ENCODE results near the gene TRMO.
A peak's percentile ranks its signal among the peaks of the same experiment; 100 is the strongest.

The TRMO gene

DNA sequence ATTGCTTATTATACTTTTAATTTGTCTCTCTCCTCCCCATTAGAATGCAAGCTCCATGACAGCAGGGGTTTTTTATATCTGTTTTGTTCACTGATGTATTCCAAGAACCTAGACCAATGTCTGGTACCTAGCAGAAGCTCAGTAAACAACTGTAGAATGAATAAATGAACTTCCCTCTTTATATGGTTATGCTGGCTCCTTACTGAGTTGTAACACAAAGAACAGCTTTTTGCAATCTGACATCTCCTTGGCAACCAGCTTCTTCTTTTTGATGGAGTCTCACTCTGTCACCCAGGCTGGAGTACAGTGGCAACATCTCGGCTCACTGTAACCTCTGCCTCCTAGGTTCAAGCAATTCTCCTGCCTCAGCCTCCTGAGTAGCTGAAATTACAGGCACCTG, 13.6 kb downstream of the TRMO start:
- peak overlapping the region in 6 of 11 experiments; percentile 43 to 89 (median 78); a peak in 9 of 22 replicates for H3K4me2 ChIP-seq
- H3K4me1 ChIP-seq: peaks cover 34 to 55% (median 49%) of the 10 kb centered on the region in 10 experiments
- H3K9me3 ChIP-seq (replicated peaks in 1 of 11): no peaks in the 10 kb centered on the region
- H3K27ac ChIP-seq: peak overlapping the region in 5 of 11 experiments; percentile 53 to 75 (median 72); a peak in 9 of 22 replicates
- H3K4me3 ChIP-seq: no peak overlapping the region
- H3K27me3 ChIP-seq: no peaks in the 10 kb centered on the region
- peaks cover 0 to 46% (median 21%) of the 10 kb centered on the region in 11 experiments; a peak in 11 of 22 replicates for H4K20me1 ChIP-seq
- H3K36me3 ChIP-seq: peaks cover 49 to 75% (median 65%) of the 10 kb centered on the region in 11 experiments
- TF ChIP-seq Cebpa-rat (IDR thresholded peaks at IDR 0.05): no peak
- no peak overlapping the region for H3K9ac ChIP-seq

GRCh38 chr9:97907632-97908031, 14.7 kb downstream of the TRMO start:
- Histone ChIP-seq H3K4me2 (peak overlapping the region; percentile 63 to 92 (median 75)), H3K4me3 (peak overlapping the region in 3 of 10 experiments; percentile 2 to 27 (median 9); a peak in 3 of 20 replicates), H3K36me3 (peaks cover 38 to 72% (median 57%) of the 10 kb centered on the region in 11 experiments), H3K9me3 (replicated peaks in 1 of 11) (no peaks in the 10 kb centered on the region), H3K9ac (peak overlapping the region in 8 of 11 experiments; percentile 9 to 69 (median 47); a peak in 10 of 22 replicates), H4K20me1 (peaks cover 0 to 46% (median 21%) of the 10 kb centered on the region in 11 experiments; a peak in 11 of 22 replicates), H3K27me3 (no peaks in the 10 kb centered on the region), H3K27ac (peak overlapping the region in 10 of 11 experiments; percentile 50 to 83 (median 68); a peak in 19 of 22 replicates), H3K4me1 (peaks cover 34 to 57% (median 49%) of the 10 kb centered on the region in 10 experiments)
- no peak for TF ChIP-seq Cebpa-rat (IDR thresholded peaks at IDR 0.05)

DNA sequence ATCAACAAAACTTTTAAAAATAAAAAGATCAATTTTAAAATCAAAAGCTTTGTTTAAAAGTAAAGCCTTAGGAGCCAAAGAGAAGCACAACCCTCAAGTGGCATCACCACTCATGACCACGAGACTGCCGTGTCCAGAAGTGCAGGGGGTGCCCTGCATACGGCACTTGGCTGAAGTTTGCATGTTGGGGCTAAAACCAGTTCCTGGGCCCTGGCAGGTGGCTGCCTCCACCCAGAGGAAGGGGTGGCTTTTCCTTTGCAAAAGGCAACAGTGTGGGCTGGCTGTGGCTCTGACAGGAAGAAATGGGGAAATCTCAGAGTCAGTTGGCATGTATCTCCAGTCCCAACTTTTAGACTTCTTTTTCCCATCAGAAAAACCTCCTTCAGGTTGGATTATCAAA, 15.3 kb downstream of the TRMO start:
- Histone ChIP-seq H4K20me1 (peaks cover 0 to 46% (median 21%) of the 10 kb centered on the region in 11 experiments; a peak in 11 of 22 replicates), H3K4me2 (peak overlapping the region; percentile 63 to 92 (median 75)), H3K27ac (peak overlapping the region in 10 of 11 experiments; percentile 50 to 83 (median 68); a peak in 19 of 22 replicates)

GRCh38 chr9:97906236-97906831, 16.0 kb downstream of the TRMO start:
- Histone ChIP-seq H4K20me1 (peaks cover 0 to 46% (median 21%) of the 10 kb centered on the region in 11 experiments; a peak in 11 of 22 replicates), H3K4me2 (peak overlapping the region; percentile 63 to 92 (median 75)), H3K4me3 (peak overlapping the region in 1 of 10 experiments; percentile 27; a peak in 1 of 20 replicates), H3K27ac (peak overlapping the region in 10 of 11 experiments; percentile 34 to 83 (median 68); a peak in 20 of 22 replicates), H3K9me3 (replicated peaks in 1 of 11) (no peaks in the 10 kb centered on the region), H3K4me1 (peaks cover 34 to 58% (median 49%) of the 10 kb centered on the region in 10 experiments), H3K36me3 (peaks cover 33 to 62% (median 54%) of the 10 kb centered on the region in 11 experiments), H3K9ac (peak overlapping the region in 8 of 11 experiments; percentile 2 to 69 (median 48); a peak in 13 of 22 replicates), H3K27me3 (no peaks in the 10 kb centered on the region)
- peak in 2 of 11 experiments; percentile 24 to 52; a peak in 3 of 22 replicates for TF ChIP-seq Cebpa-rat (IDR thresholded peaks at IDR 0.05)

More for the DNA sequence above, 15.3 kb downstream of the TRMO start:
- Histone ChIP-seq H3K9me3 (replicated peaks in 1 of 11) (no peaks in the 10 kb centered on the region), H3K4me1 (peaks cover 34 to 58% (median 49%) of the 10 kb centered on the region in 10 experiments), H3K9ac (peak overlapping the region in 9 of 11 experiments; percentile 9 to 69 (median 43); a peak in 12 of 22 replicates), H3K36me3 (peaks cover 36 to 68% (median 57%) of the 10 kb centered on the region in 11 experiments), H3K27me3 (no peaks in the 10 kb centered on the region), H3K4me3 (peak overlapping the region in 6 of 10 experiments; percentile 2 to 27 (median 14); a peak in 3 of 20 replicates)
- 0 out of 22 replicates have a peak, but pooled peaks of 1 of the 11 experiments have one; percentile 7 for TF ChIP-seq Cebpa-rat (IDR thresholded peaks at IDR 0.05)

GRCh38 chr9:97905228-97905627, 17.1 kb downstream of the TRMO start:
- Histone ChIP-seq H4K20me1 (peaks cover 0 to 39% (median 21%) of the 10 kb centered on the region in 11 experiments; a peak in 11 of 22 replicates), H3K4me3 (no peak overlapping the region; a peak in 1 of 20 replicates), H3K27me3 (no peaks in the 10 kb centered on the region), H3K4me2 (peak overlapping the region; percentile 63 to 92 (median 75)), H3K9ac (peak overlapping the region in 6 of 11 experiments; percentile 18 to 69 (median 54); a peak in 6 of 22 replicates), H3K36me3 (peaks cover 23 to 54% (median 45%) of the 10 kb centered on the region in 11 experiments), H3K27ac (peak overlapping the region in 6 of 11 experiments; percentile 61 to 83 (median 73); a peak in 10 of 22 replicates), H3K9me3 (replicated peaks in 1 of 11) (no peaks in the 10 kb centered on the region), H3K4me1 (peaks cover 34 to 58% (median 49%) of the 10 kb centered on the region in 10 experiments)
- TF ChIP-seq Cebpa-rat (IDR thresholded peaks at IDR 0.05): no peak

- Histone ChIP-seq H3K9ac (peak overlapping the region in 4 of 11 experiments; percentile 18 to 69 (median 58); a peak in 5 of 22 replicates), H3K27me3 (no peaks in the 10 kb centered on the region), H3K4me3 (no peak overlapping the region), H3K4me1 (peaks cover 34 to 58% (median 49%) of the 10 kb centered on the region in 10 experiments), H3K4me2 (peak overlapping the region; percentile 63 to 92 (median 75); a peak in 21 of 22 replicates), H3K27ac (peak overlapping the region in 4 of 11 experiments; percentile 72 to 83 (median 74); a peak in 3 of 22 replicates), H3K36me3 (peaks cover 23 to 52% (median 44%) of the 10 kb centered on the region in 11 experiments), H4K20me1 (peaks cover 0 to 39% (median 21%) of the 10 kb centered on the region in 11 experiments; a peak in 11 of 22 replicates), H3K9me3 (replicated peaks in 1 of 11) (no peaks in the 10 kb centered on the region)
- TF ChIP-seq Cebpa-rat (IDR thresholded peaks at IDR 0.05): no peak
These were observed 17.6 kb downstream of the TRMO start for GRCh38 chr9:97904725-97905124.

GRCh38 chr9:97903177-97903576, 19.1 kb downstream of the TRMO start:
- Histone ChIP-seq H3K36me3 (peaks cover 10 to 40% (median 30%) of the 10 kb centered on the region in 11 experiments; a peak in 21 of 22 replicates), H3K4me1 (peaks cover 34 to 44% (median 39%) of the 10 kb centered on the region in 10 experiments), H3K4me2 (peak overlapping the region in 3 of 11 experiments; percentile 2 to 16 (median 16); a peak in 1 of 22 replicates), H4K20me1 (peaks cover 0 to 39% (median 21%) of the 10 kb centered on the region in 11 experiments; a peak in 11 of 22 replicates), H3K9me3 (replicated peaks in 1 of 11) (no peaks in the 10 kb centered on the region), H3K4me3 (no peak overlapping the region), H3K9ac (no peak overlapping the region), H3K27me3 (no peaks in the 10 kb centered on the region), H3K27ac (peak overlapping the region in 1 of 11 experiments; percentile 17; a peak in 1 of 22 replicates)
- no peak for TF ChIP-seq Cebpa-rat (IDR thresholded peaks at IDR 0.05)

- no peaks in the 10 kb centered on the region for H3K27me3 ChIP-seq
- peaks cover 4 to 39% (median 26%) of the 10 kb centered on the region in 11 experiments; a peak in 19 of 22 replicates for H3K36me3 ChIP-seq
- H3K9ac ChIP-seq: no peak overlapping the region
- H3K9me3 ChIP-seq (replicated peaks in 1 of 11): no peaks in the 10 kb centered on the region
- H3K4me1 ChIP-seq: peaks cover 15 to 22% (median 18%) of the 10 kb centered on the region in 10 experiments
- H3K4me2 ChIP-seq: no peak overlapping the region
- H3K27ac ChIP-seq: no peak overlapping the region
- peaks cover 0 to 21% (median 10%) of the 10 kb centered on the region in 11 experiments; a peak in 11 of 22 replicates for H4K20me1 ChIP-seq
- H3K4me3 ChIP-seq: no peak overlapping the region
- no peak for TF ChIP-seq Cebpa-rat (IDR thresholded peaks at IDR 0.05)
These were observed 21.3 kb downstream of the TRMO start for GRCh38 chr9:97900738-97901565.

Measured in BLaER1 treated with 17β-estradiol and CSF1 and Interleukin-3, amounts not matched to agents 10 nM and 100 nM (cell line).